Astrocyte (in vitro differentiated cells and primary cell): ENCODE results near the gene RGN. TPM values are rescaled to one million over a fixed set of nuclear protein-coding genes. Genes with fewer than 3 reads are reported as not detected.
A peak's percentile ranks its signal among the peaks of the same experiment; 100 is the strongest.

Experiments
- DNase-seq: peaks from one replicate; pipeline ENCODE4 v3.0.0-alpha.2; 2010; ENCODE audit warnings: low read depth
- FAIRE-seq: peaks from 2 replicates; lab custom pipeline; 2011; peaks lifted over from hg19 to GRCh38; lab: Jason Lieb, UNC
- H2AFZ ChIP-seq: 2 replicates; pipeline ENCODE4 v1.6.0; 2012; ENCODE audit warnings: low read depth, low read length, inconsistent platforms
- H3K27ac ChIP-seq: 2 replicates; pipeline ENCODE4 v1.5.1; 2011; ENCODE audit warnings: low read depth, low read length, inconsistent platforms
- H3K27me3 ChIP-seq: 2 replicates; pipeline ENCODE4 v1.6.0; 2011; ENCODE audit warnings: low read length, inconsistent platforms; ENCODE audit not compliant: insufficient read depth
- H3K36me3 ChIP-seq: 2 replicates; pipeline ENCODE4 v1.5.1; 2011; ENCODE audit warnings: low read length, inconsistent platforms; ENCODE audit not compliant: insufficient read depth
- H3K4me1 ChIP-seq: 2 replicates; pipeline ENCODE4 v1.5.1; 2011; ENCODE audit warnings: low read length, inconsistent platforms; ENCODE audit not compliant: insufficient read depth
- H3K4me2 ChIP-seq: 2 replicates; pipeline ENCODE4 v1.6.0; 2012; ENCODE audit warnings: low read length, inconsistent platforms
- H3K4me3 ChIP-seq: 2 replicates; pipeline ENCODE4 v1.5.1; 2011; ENCODE audit warnings: low read depth, mild to moderate bottlenecking, low read length, inconsistent platforms; ENCODE audit not compliant: insufficient read depth
- H3K79me2 ChIP-seq: 2 replicates; pipeline ENCODE4 v1.6.0; 2012; ENCODE audit warnings: mild to moderate bottlenecking, low read length, inconsistent platforms; ENCODE audit not compliant: insufficient read depth
- H3K9ac ChIP-seq: 2 replicates; pipeline ENCODE4 v1.6.0; 2012; ENCODE audit warnings: mild to moderate bottlenecking, low read length, inconsistent platforms
- H3K9me3 ChIP-seq: 2 replicates; pipeline ENCODE4 v1.5.1; 2012; ENCODE audit warnings: low read depth, mild to moderate bottlenecking, low read length, inconsistent platforms; ENCODE audit not compliant: insufficient read depth
- H4K20me1 ChIP-seq: 2 replicates; pipeline ENCODE4 v1.6.0; 2012; ENCODE audit warnings: low read length, inconsistent platforms; ENCODE audit not compliant: insufficient read depth
- H3K27ac Mint-ChIP-seq: one replicate; pipeline ENCODE4 v1.8.0; 2021; ENCODE audit warnings: mild to moderate bottlenecking, mixed read lengths; ENCODE audit not compliant: unreplicated experiment
- H3K27me3 Mint-ChIP-seq: one replicate; pipeline ENCODE4 v1.8.0; 2021; ENCODE audit warnings: low read depth, mixed read lengths; ENCODE audit not compliant: unreplicated experiment
- H3K36me3 Mint-ChIP-seq: one replicate; pipeline ENCODE4 v1.8.0; 2021; ENCODE audit warnings: low read depth, mixed read lengths; ENCODE audit not compliant: unreplicated experiment
- H3K4me1 Mint-ChIP-seq: one replicate; pipeline ENCODE4 v1.8.0; 2021; ENCODE audit warnings: low read depth, mixed read lengths; ENCODE audit not compliant: unreplicated experiment
- H3K4me3 Mint-ChIP-seq: one replicate; pipeline ENCODE4 v1.8.0; 2021; ENCODE audit warnings: mild to moderate bottlenecking, moderate library complexity, mixed read lengths; ENCODE audit not compliant: unreplicated experiment
- H3K9me3 Mint-ChIP-seq: one replicate; pipeline ENCODE4 v1.8.0; 2021; ENCODE audit warnings: mild to moderate bottlenecking, mixed read lengths; ENCODE audit not compliant: unreplicated experiment
- CTCF ChIP-seq: IDR thresholded peaks from 2 replicates; pipeline ENCODE4 v1.5.1; 2011; ENCODE audit warnings: low read depth, mild to moderate bottlenecking, inconsistent platforms, low read length, moderate library complexity; ENCODE audit not compliant: insufficient read depth
- EZH2 ChIP-seq: IDR thresholded peaks from 2 replicates; pipeline ENCODE4 v1.6.1; 2012; ENCODE audit warnings: mild to moderate bottlenecking, low read length, inconsistent platforms; ENCODE audit not compliant: insufficient read depth
- total RNA-seq: library from RNA; stranded (reverse); gene quantifications from 2 replicates; pipeline ENCODE4 v1.2.1, GENCODE V29; 2021

The RGN gene
- total RNA-seq, 1 donor from 2014 or later, result not detected

- H3K9me3 Mint-ChIP-seq, result no peaks in the 10 kb centered on the region
- Histone ChIP-seq H3K4me3 (no peak overlapping the region), H3K4me2 (no peak overlapping the region), H3K27ac (no peak overlapping the region), H3K27me3 (no peaks in the 10 kb centered on the region), H2AFZ (no peak overlapping the region), H3K9me3 (no peaks in the 10 kb centered on the region), H3K9ac (no peak overlapping the region), H3K79me2 (no peaks in the 10 kb centered on the region), H4K20me1 (no peaks in the 10 kb centered on the region), H3K4me1 (no peaks in the 10 kb centered on the region), H3K36me3 (no peaks in the 10 kb centered on the region)
- TF ChIP-seq EZH2 (no peak), CTCF (no peak)
- DNase-seq (no peak), FAIRE-seq (no peak)
- H3K36me3 Mint-ChIP-seq, result no peaks in the 10 kb centered on the region
- H3K27ac Mint-ChIP-seq, result no peak overlapping the region
- H3K4me1 Mint-ChIP-seq, result no peaks in the 10 kb centered on the region
- H3K4me3 Mint-ChIP-seq, result no peak overlapping the region
- no peaks in the 10 kb centered on the region for H3K27me3 Mint-ChIP-seq
Observed at GRCh38 chrX:47068214-47068613, 10.0 kb upstream of the RGN start.

- FAIRE-seq (no peak), DNase-seq (no peak)
- Mint-ChIP-seq H3K36me3 (no peaks in the 10 kb centered on the region), H3K27me3 (no peaks in the 10 kb centered on the region), H3K27ac (no peak overlapping the region), H3K9me3 (no peaks in the 10 kb centered on the region), H3K4me1 (no peaks in the 10 kb centered on the region), H3K4me3 (no peak overlapping the region)
- Histone ChIP-seq H3K27me3 (no peaks in the 10 kb centered on the region), H3K27ac (no peak overlapping the region), H3K9me3 (no peaks in the 10 kb centered on the region), H3K4me3 (no peak overlapping the region), H3K9ac (no peak overlapping the region), H3K4me1 (no peaks in the 10 kb centered on the region), H4K20me1 (no peaks in the 10 kb centered on the region), H3K4me2 (no peak overlapping the region), H2AFZ (no peak overlapping the region), H3K36me3 (no peaks in the 10 kb centered on the region), H3K79me2 (no peaks in the 10 kb centered on the region)
- no peak for TF ChIP-seq CTCF
- TF ChIP-seq EZH2, result no peak
Observed at GRCh38 chrX:47068720-47069119, 9.5 kb upstream of the RGN start.

- Histone ChIP-seq H3K36me3 (no peaks in the 10 kb centered on the region), H3K9me3 (no peaks in the 10 kb centered on the region), H3K27me3 (no peaks in the 10 kb centered on the region), H3K4me2 (no peak overlapping the region), H3K27ac (no peak overlapping the region), H3K9ac (no peak overlapping the region), H3K79me2 (no peaks in the 10 kb centered on the region), H3K4me1 (no peaks in the 10 kb centered on the region), H4K20me1 (no peaks in the 10 kb centered on the region), H3K4me3 (no peak overlapping the region), H2AFZ (no peak overlapping the region)
- no peaks in the 10 kb centered on the region for H3K27me3 Mint-ChIP-seq
- no peak overlapping the region for H3K4me3 Mint-ChIP-seq
- no peaks in the 10 kb centered on the region for H3K36me3 Mint-ChIP-seq
- FAIRE-seq (peak; percentile 64), DNase-seq (no peak)
- H3K4me1 Mint-ChIP-seq, result no peaks in the 10 kb centered on the region
- TF ChIP-seq CTCF, result no peak
- H3K9me3 Mint-ChIP-seq, result no peaks in the 10 kb centered on the region
- no peak overlapping the region for H3K27ac Mint-ChIP-seq
Observed at GRCh38 chrX:47080215-47080914, 2.1 kb downstream of the RGN start.
